Body of pancreas (tissue), 4 donors: ENCODE results near the gene FAM229A. TPM values are rescaled to one million over a fixed set of nuclear protein-coding genes. Genes with fewer than 3 reads are reported as not detected.

Experiments
- ATAC-seq: fragments of 150-250 bp; one replicate; pipeline ENCODE4 v1.9.1; 2016
- DNase-seq, 4 donors: peaks; one replicate each; pipeline ENCODE4 v3.0.0-alpha.2; 2019
- H3K27ac ChIP-seq, 4 donors: fragments of 200-600 bp; sonication (generic); 1 replicate in 3 of 4; 2 replicates in 1 of 4; pipeline versions ENCODE4 v1.5.1 to v1.6.1; 2016 to 2019; ENCODE audit warnings: mild to moderate bottlenecking in 1 of 4, mixed read lengths in 1 of 4, moderate library complexity in 1 of 4
- H3K27me3 ChIP-seq, 2 donors: fragments of 200-600 bp; sonication (generic); one replicate each; pipeline ENCODE4 v1.6.0; 2016; ENCODE audit warnings: mild to moderate bottlenecking in 1 of 2
- H3K36me3 ChIP-seq, 2 donors: fragments of 200-600 bp; sonication (generic); replicated peaks in 1 of 2; 2 replicates each; pipeline ENCODE4 v1.5.1; 2016; ENCODE audit warnings: low read depth in 2 of 2; ENCODE audit not compliant: insufficient read depth in 1 of 2
- H3K4me1 ChIP-seq: fragments of 200-600 bp; sonication (generic); one replicate; pipeline ENCODE4 v1.6.0; 2016
- H3K4me3 ChIP-seq, 2 donors: fragments of 200-600 bp; sonication (generic); 1 replicate in 1 of 2; 2 replicates in 1 of 2; pipeline ENCODE4 v1.5.1; 2016 to 2019
- H3K9me3 ChIP-seq, 3 donors: fragments of 200-600 bp; sonication (generic); 1 replicate in 2 of 3; 2 replicates in 1 of 3; pipeline ENCODE4 v1.5.1; 2016
- CTCF ChIP-seq, 7 experiments: fragments of 450-650 bp in 4 of 7; fragments of 200-600 bp in 3 of 7; sonication (generic) in 3 of 7; IDR thresholded peaks; one replicate each; pipeline ENCODE4 v1.5.1; 2016 to 2019; ENCODE audit warnings: antibody characterized with exemption in 7 of 7
- POLR2A ChIP-seq, 3 donors: fragments of 450-650 bp; IDR thresholded peaks; one replicate each; pipeline ENCODE4 v1.6.1; 2016; ENCODE audit warnings: antibody characterized with exemption in 3 of 3, mild to moderate bottlenecking in 2 of 3
- WGBS, 2 donors: methylation state at CpG; one replicate each; pipeline ENCODE4 v1.1.5; 2017; 5-methylcytosine and 5-hydroxymethylcytosine counted together
- intact Hi-C: fragments of 100-400 bp; cut with DNase I; formaldehyde crosslinking; loops from one replicate; pipeline ENCODE4 v1.15.1; 2023
- total RNA-seq, 2 donors: library from RNA; depleted of rRNA; stranded (reverse); fragments of >200 nt; gene quantifications; one replicate each; pipeline ENCODE4 v1.1.0, GENCODE V29; 2016

The FAM229A gene
- total RNA-seq, 2 donors from 2014 or later = 3.6 to 15.6 TPM

DNA sequence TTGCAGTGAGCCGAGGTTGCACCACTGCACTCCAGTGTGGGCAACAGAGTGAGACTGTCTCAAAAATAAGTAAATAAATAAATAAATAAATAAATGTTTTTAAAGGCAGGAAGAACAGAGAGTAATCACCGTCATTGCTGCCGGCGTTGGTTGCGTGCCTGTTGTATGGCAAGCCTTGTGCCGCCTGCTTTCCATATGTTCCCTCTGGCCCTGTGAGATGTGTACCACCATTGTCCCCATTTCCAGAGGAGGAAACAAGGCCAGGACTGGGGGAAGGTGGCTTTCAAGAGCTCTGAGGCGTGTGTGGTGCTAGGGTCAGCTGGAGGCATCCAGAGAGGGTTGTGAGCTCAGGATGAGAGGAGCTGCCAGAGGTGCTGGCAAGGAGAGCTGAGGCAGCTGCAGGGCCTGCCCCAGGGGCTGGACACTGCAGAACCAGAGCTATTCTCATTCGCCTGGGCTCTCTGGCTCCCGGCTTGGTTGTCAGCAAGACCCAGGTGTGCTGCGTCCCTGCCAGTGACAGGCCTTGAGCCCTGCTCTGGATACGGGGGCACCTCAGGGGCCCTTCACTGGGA lies 21.0 kb downstream of the FAM229A start:
- WGBS, 2 donors = 90 to 93% methylated on average over 11 of the region's 11 CpGs
- H3K4me3 ChIP-seq = no peak overlapping the region
- H3K36me3 ChIP-seq = no peaks in the 10 kb centered on the region
- intact Hi-C loops = no loop called here
- TF ChIP-seq CTCF (IDR thresholded peaks at IDR 0.05) (no peak), POLR2A (IDR thresholded peaks at IDR 0.05) (no peak)
- H3K27me3 ChIP-seq = no peaks in the 10 kb centered on the region
- H3K4me1 ChIP-seq = peaks cover 18% of the 10 kb centered on the region
- DNase-seq (no peak), ATAC-seq (no peak)
- no peaks in the 10 kb centered on the region for H3K9me3 ChIP-seq
- peak overlapping the region in 3 of 4 donors; percentile 32 to 69 (median 37) for H3K27ac ChIP-seq

- TF ChIP-seq CTCF (IDR thresholded peaks at IDR 0.05) (no peak), POLR2A (IDR thresholded peaks at IDR 0.05) (no peak)
- DNase-seq (peak in 1 of 4 donors; percentile 43), ATAC-seq (no peak)
- H3K27ac ChIP-seq = no peak overlapping the region
- H3K4me1 ChIP-seq = peaks cover 15% of the 10 kb centered on the region
- H3K36me3 ChIP-seq = no peaks in the 10 kb centered on the region
- intact Hi-C loops = no loop called here
- H3K27me3 ChIP-seq = no peaks in the 10 kb centered on the region
- no peaks in the 10 kb centered on the region for H3K9me3 ChIP-seq
- H3K4me3 ChIP-seq = no peak overlapping the region
- 70 to 76% methylated on average over 5 of the region's 5 CpGs for WGBS, 2 donors
Observed at GRCh38 chr1:32339363-32339978, 22.8 kb downstream of the FAM229A start.

- H3K27me3 ChIP-seq = no peaks in the 10 kb centered on the region
- DNase-seq = no peak
- peak overlapping the region in 2 of 4 donors; percentile 45 to 57 for H3K27ac ChIP-seq
- H3K4me3 ChIP-seq = no peak overlapping the region
- H3K4me1 ChIP-seq = peaks cover 21% of the 10 kb centered on the region
- 67 to 74% methylated on average over 14 of the region's 14 CpGs for WGBS, 2 donors
- TF ChIP-seq POLR2A (IDR thresholded peaks at IDR 0.05) (no peak), CTCF (IDR thresholded peaks at IDR 0.05) (no peak)
- intact Hi-C loops = no loop called here
- H3K9me3 ChIP-seq = no peaks in the 10 kb centered on the region
- no peaks in the 10 kb centered on the region for H3K36me3 ChIP-seq
- no peak for ATAC-seq
Observed at GRCh38 chr1:32338637-32339145, 23.6 kb downstream of the FAM229A start.

GRCh38 chr1:32337855-32338636 lies 24.2 kb downstream of the FAM229A start:
- WGBS, 2 donors = 47 to 61% methylated on average over 7 to 16 of the region's 16 CpGs
- intact Hi-C loops = no loop called here

More at GRCh38 chr1:32337855-32338636, 24.2 kb downstream of the FAM229A start:
- DNase-seq (peak in 3 of 4 donors; percentile 46 to 59 (median 49)), ATAC-seq (peak; percentile 53)
- Histone ChIP-seq H3K27ac (peak overlapping the region in 2 of 4 donors; percentile 45 to 57), H3K36me3 (no peaks in the 10 kb centered on the region), H3K4me1 (peaks cover 21% of the 10 kb centered on the region), H3K4me3 (no peak overlapping the region), H3K9me3 (no peaks in the 10 kb centered on the region), H3K27me3 (no peaks in the 10 kb centered on the region)
- TF ChIP-seq CTCF (IDR thresholded peaks at IDR 0.05) (no peak), POLR2A (IDR thresholded peaks at IDR 0.05) (no peak)
